Loucy (cell line): Measurements from ENCODE around the gene LIPT2.

Experiments
- H2AFZ ChIP-seq: fragments of 200-600 bp; sonication (generic); 2 replicates; pipeline ENCODE4 v1.6.0; 2016; ENCODE audit warnings: antibody characterized with exemption, mild to moderate bottlenecking, low read length, moderate library complexity
- H3F3A ChIP-seq: fragments of 200-600 bp; 2 replicates; pipeline ENCODE4 v1.6.0; 2016; ENCODE audit warnings: antibody characterized with exemption, low read depth, mild to moderate bottlenecking
- H3K27me3 ChIP-seq: fragments of 200-600 bp; sonication (generic); 2 replicates; pipeline ENCODE4 v1.6.1; 2014; ENCODE audit warnings: low read length, mild to moderate bottlenecking; ENCODE audit not compliant: insufficient read depth, poor library complexity, severe bottlenecking
- H3K36me3 ChIP-seq: fragments of 200-600 bp; sonication (generic); 2 replicates; pipeline ENCODE4 v1.6.1; 2016; ENCODE audit warnings: low read length; ENCODE audit not compliant: insufficient read depth
- H3K4me1 ChIP-seq: fragments of 200-600 bp; sonication (generic); 2 replicates; pipeline ENCODE4 v1.5.1; 2014; ENCODE audit warnings: low read length, mild to moderate bottlenecking; ENCODE audit not compliant: insufficient read depth, poor library complexity, severe bottlenecking
- H3K4me2 ChIP-seq: fragments of 200-600 bp; sonication (generic); 2 replicates; pipeline ENCODE4 v1.6.0; 2014; ENCODE audit warnings: antibody characterized with exemption, low read length, low read depth, mild to moderate bottlenecking; ENCODE audit not compliant: poor library complexity, severe bottlenecking
- H3K4me3 ChIP-seq: fragments of 200-600 bp; sonication (generic); 2 replicates; pipeline ENCODE4 v1.5.1; 2014; ENCODE audit warnings: low read length, mild to moderate bottlenecking, mixed read lengths; ENCODE audit not compliant: poor library complexity, severe bottlenecking
- H3K79me2 ChIP-seq: fragments of 200-600 bp; sonication (generic); 2 replicates; pipeline ENCODE4 v1.6.1; 2014; ENCODE audit warnings: low read length; ENCODE audit not compliant: insufficient read depth
- H3K9ac ChIP-seq: fragments of 200-600 bp; sonication (generic); 2 replicates; pipeline ENCODE4 v1.6.0; 2014; ENCODE audit warnings: mild to moderate bottlenecking, low read depth, low read length, moderate library complexity; ENCODE audit not compliant: poor library complexity, severe bottlenecking
- H3K9me2 ChIP-seq: fragments of 200-600 bp; sonication (generic); replicated peaks from 2 replicates; pipeline ENCODE4 v1.6.1; 2016; ENCODE audit warnings: low read depth, low read length, mixed read lengths
- H3K9me3 ChIP-seq: fragments of 200-600 bp; sonication (generic); 2 replicates; pipeline ENCODE4 v1.6.1; 2014; ENCODE audit warnings: mild to moderate bottlenecking, antibody characterized with exemption, low read length, low read depth; ENCODE audit not compliant: insufficient read depth
- H4K20me1 ChIP-seq: fragments of 200-600 bp; sonication (generic); 2 replicates; pipeline ENCODE4 v1.6.0; 2014; ENCODE audit warnings: antibody characterized with exemption, low read length, mild to moderate bottlenecking; ENCODE audit not compliant: insufficient read depth, poor library complexity, severe bottlenecking
- CTCF ChIP-seq: fragments of 200-600 bp; sonication (generic); conservative IDR thresholded peaks from 2 replicates; pipeline ENCODE4 v1.5.1; 2014; ENCODE audit warnings: mild to moderate bottlenecking, antibody characterized with exemption, low read length
- EZH2phosphoT487 ChIP-seq: fragments of 200-600 bp; IDR thresholded peaks from 2 replicates; pipeline ENCODE4 v1.6.1; 2018; ENCODE audit warnings: antibody characterized with exemption, mild to moderate bottlenecking, moderate library complexity, borderline replicate concordance

The LIPT2 gene

DNA sequence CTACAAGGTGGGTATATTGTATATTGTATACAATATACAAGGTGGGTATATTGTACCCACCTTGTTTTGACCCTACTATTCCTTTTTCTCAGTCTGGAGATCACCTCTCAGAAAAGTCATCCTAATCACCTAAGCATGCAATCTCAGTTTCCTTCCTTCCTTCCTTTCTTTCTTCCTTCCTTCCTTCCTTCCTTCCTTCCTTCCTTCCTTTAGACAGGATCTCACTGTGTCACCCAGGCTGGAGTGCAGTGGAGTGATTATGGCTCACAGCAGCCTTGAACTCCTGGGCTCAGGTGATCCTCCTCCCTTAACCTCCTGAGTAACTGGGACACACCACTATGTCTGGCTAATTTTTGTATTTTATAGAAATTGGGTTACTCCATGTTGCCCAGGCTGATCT, 25.0 kb downstream of the LIPT2 start:
- Histone ChIP-seq H3K27me3 (no peaks in the 10 kb centered on the region), H3K9ac (no peak overlapping the region), H3K4me3 (no peak overlapping the region), H4K20me1 (no peaks in the 10 kb centered on the region), H2AFZ (no peak overlapping the region), H3F3A (no peaks in the 10 kb centered on the region), H3K4me1 (no peaks in the 10 kb centered on the region), H3K79me2 (no peaks in the 10 kb centered on the region), H3K9me3 (no peaks in the 10 kb centered on the region), H3K4me2 (no peak overlapping the region), H3K36me3 (no peaks in the 10 kb centered on the region), H3K9me2 (no peaks in the 10 kb centered on the region)
- TF ChIP-seq EZH2phosphoT487: no peak
- no peak for TF ChIP-seq CTCF

GRCh38 chr11:74468058-74468457, 25.5 kb downstream of the LIPT2 start:
- no peaks in the 10 kb centered on the region for H3K27me3 ChIP-seq
- H3K36me3 ChIP-seq: no peaks in the 10 kb centered on the region
- no peak overlapping the region for H3K9ac ChIP-seq
- no peaks in the 10 kb centered on the region for H3F3A ChIP-seq
- H3K4me3 ChIP-seq: no peak overlapping the region
- no peaks in the 10 kb centered on the region for H3K9me2 ChIP-seq
- no peaks in the 10 kb centered on the region for H3K79me2 ChIP-seq
- H2AFZ ChIP-seq: no peak overlapping the region
- no peak overlapping the region for H3K4me2 ChIP-seq
- no peaks in the 10 kb centered on the region for H4K20me1 ChIP-seq
- no peak for TF ChIP-seq CTCF
- no peak for TF ChIP-seq EZH2phosphoT487
- no peaks in the 10 kb centered on the region for H3K9me3 ChIP-seq
- no peaks in the 10 kb centered on the region for H3K4me1 ChIP-seq

DNA sequence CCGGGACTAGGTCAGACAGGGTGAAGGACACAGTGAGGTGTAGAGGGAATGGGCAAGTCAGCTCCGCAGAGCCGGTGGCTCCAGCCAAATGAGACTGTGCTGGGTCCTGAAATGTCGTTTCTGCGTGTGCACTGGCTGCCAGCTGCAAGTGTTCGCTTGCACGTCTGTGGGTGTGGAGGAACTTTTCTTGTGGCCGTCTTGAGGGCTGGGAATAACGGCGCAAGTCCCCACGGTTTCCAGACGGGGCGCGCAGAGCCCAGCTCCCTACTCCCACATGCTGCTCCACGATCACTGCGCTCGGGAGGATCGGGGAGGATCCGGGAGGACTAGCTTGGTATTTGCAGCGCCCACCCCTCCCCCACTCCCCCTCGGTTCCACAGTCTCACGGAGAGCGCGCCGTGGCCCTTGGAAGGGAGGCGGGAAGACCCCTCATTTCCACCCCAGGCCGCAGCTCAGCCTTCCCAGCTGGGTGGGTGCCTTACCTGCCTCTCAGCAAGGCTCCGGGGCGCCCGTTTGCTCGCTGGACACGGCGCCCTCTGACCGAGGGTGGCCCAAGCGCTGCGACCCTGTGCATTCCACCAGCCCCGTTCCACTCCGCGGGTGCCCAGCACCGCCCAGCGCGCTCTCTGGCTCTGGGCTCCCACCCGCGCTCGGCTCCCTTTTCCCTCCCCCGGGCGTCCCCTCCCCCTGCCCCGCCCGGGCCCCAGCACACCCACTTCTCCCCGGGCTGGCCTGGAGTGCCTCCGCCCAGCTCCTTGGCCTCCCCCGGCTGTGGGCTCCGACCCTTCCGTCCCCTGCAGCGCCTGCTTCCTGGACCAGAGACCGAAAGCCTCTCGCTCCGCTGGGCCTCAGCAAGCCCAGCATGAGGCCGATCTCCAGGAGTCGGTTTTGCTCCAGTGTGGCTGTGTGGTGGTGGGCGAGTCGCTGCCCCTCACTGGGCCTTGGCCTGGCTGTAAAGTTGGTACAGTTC, 26.3 kb downstream of the LIPT2 start, which contains the start of gene KCNE3:
Gene KCNE3 (minus strand): TSS at position 634 of the 970 bp plus-strand sequence. CDS start 9,986 bp downstream, outside the sequence.
- H2AFZ ChIP-seq: no peak within 1 kb of the TSS
- H3K27me3 ChIP-seq: no peaks in the 10 kb centered on the region
- no peak within 1 kb of the TSS for H3K4me2 ChIP-seq
- no peaks in the 10 kb centered on the region for H4K20me1 ChIP-seq
- no peak within 1 kb of the TSS for H3K9ac ChIP-seq
- H3K79me2 ChIP-seq: no peaks in the 10 kb centered on the region
- no peaks in the 10 kb centered on the region for H3K36me3 ChIP-seq
- TF ChIP-seq CTCF (no peak), EZH2phosphoT487 (no peak)
- H3K4me3 ChIP-seq: no peak within 1 kb of the TSS
- H3K9me2 ChIP-seq: no peaks in the 10 kb centered on the region
- H3F3A ChIP-seq: no peaks in the 10 kb centered on the region
- H3K9me3 ChIP-seq: no peaks in the 10 kb centered on the region
- H3K4me1 ChIP-seq: peaks cover 2% of the 10 kb centered on the region
